HEK293 (cell line): ENCODE results near the gene SUPT5H.
A peak's percentile ranks its signal among the peaks of the same experiment; 100 is the strongest.

Experiments used
- CTCF ChIA-PET: fragments of 350-600 bp; formaldehyde crosslinking; extraction: SDS; loops from one replicate; lab custom pipeline; 2021; ENCODE audit warnings: antibody characterized with exemption; lab: Yijun Ruan, JAX
- POLR2A ChIA-PET: fragments of 300-600 bp; formaldehyde crosslinking; extraction: SDS; loops from one replicate; lab custom pipeline; 2020; ENCODE audit warnings: antibody characterized with exemption, inconsistent platforms; lab: Yijun Ruan, JAX
- H3K27ac ChIP-seq: fragments of 200-500 bp; sonication (Bioruptor generic); 2 replicates; pipeline ENCODE4 v1.5.1; 2014; ENCODE audit warnings: low read depth, low read length, control low read depth, inconsistent platforms; ENCODE audit errors: extremely low read depth
- H3K36me3 ChIP-seq, 2 experiments: fragments of 200-500 bp in 1 of 2; sonication (Bioruptor generic) in 1 of 2; 1 replicate in 1 of 2; 2 replicates in 1 of 2; pipeline ENCODE4 v1.5.1; 2014 to 2017; ENCODE audit warnings: inconsistent platforms in 2 of 2, low read length in 2 of 2; ENCODE audit not compliant: control insufficient read depth in 2 of 2, insufficient read depth in 1 of 2
- H3K4me1 ChIP-seq: fragments of 200-500 bp; sonication (Bioruptor generic); 2 replicates; pipeline ENCODE4 v1.5.1; 2014; ENCODE audit warnings: mild to moderate bottlenecking, low read length, inconsistent platforms; ENCODE audit not compliant: control insufficient read depth, insufficient read depth
- H3K4me3 ChIP-seq: 2 replicates; pipeline ENCODE4 v1.5.1; 2011; ENCODE audit warnings: low read depth, mild to moderate bottlenecking, control low read depth, low read length, moderate library complexity
- H3K9me3 ChIP-seq: fragments of 200-500 bp; sonication (Bioruptor generic); 2 replicates; pipeline ENCODE4 v1.5.1; 2014; ENCODE audit warnings: low read depth, low read length, inconsistent platforms; ENCODE audit not compliant: control insufficient read depth, insufficient read depth
- GLIS2 ChIP-seq: fragments of 450-650 bp; formaldehyde crosslinking; IDR thresholded peaks from 2 replicates; pipeline ENCODE4 v1.5.1; 2016; ENCODE audit warnings: missing biosample characterization, missing genetic modification characterization
- IKZF3 ChIP-seq: fragments of 450-650 bp; IDR thresholded peaks from 2 replicates; pipeline ENCODE4 v1.5.0; 2018; ENCODE audit warnings: missing biosample characterization, mild to moderate bottlenecking, missing genetic modification characterization, moderate library complexity
- OSR2 ChIP-seq: fragments of 450-650 bp; formaldehyde crosslinking; IDR thresholded peaks from 2 replicates; pipeline ENCODE4 v1.5.1; 2016; ENCODE audit warnings: missing biosample characterization, missing genetic modification characterization
- WT1 ChIP-seq: fragments of 450-650 bp; formaldehyde crosslinking; IDR thresholded peaks from 2 replicates; pipeline ENCODE4 v1.5.1; 2016; ENCODE audit warnings: missing biosample characterization, missing genetic modification characterization
- ZIC2 ChIP-seq: fragments of 450-650 bp; formaldehyde crosslinking; IDR thresholded peaks from 2 replicates; pipeline ENCODE4 v1.5.1; 2016; ENCODE audit warnings: missing biosample characterization, missing genetic modification characterization
- ZNF335 ChIP-seq: fragments of 450-650 bp; formaldehyde crosslinking; conservative IDR thresholded peaks from 2 replicates; pipeline ENCODE4 v1.5.1; 2016; ENCODE audit warnings: missing biosample characterization, missing genetic modification characterization
- ZNF341 ChIP-seq: fragments of 450-650 bp; formaldehyde crosslinking; IDR thresholded peaks from 2 replicates; pipeline ENCODE4; 2016; ENCODE audit warnings: low read depth, missing biosample characterization, missing genetic modification characterization
- ZNF366 ChIP-seq: fragments of 450-650 bp; formaldehyde crosslinking; conservative IDR thresholded peaks from 2 replicates; pipeline ENCODE4 v1.5.1; 2016; ENCODE audit warnings: missing biosample characterization, missing genetic modification characterization
- ZNF416 ChIP-seq: fragments of 450-650 bp; formaldehyde crosslinking; IDR thresholded peaks from 2 replicates; pipeline ENCODE4 v1.5.1; 2016; ENCODE audit warnings: missing biosample characterization, missing genetic modification characterization
- ZNF561 ChIP-seq: fragments of 450-650 bp; IDR thresholded peaks from 2 replicates; pipeline ENCODE4 v1.5.1; 2018; ENCODE audit warnings: missing biosample characterization, missing genetic modification characterization, borderline replicate concordance
- ZNF654 ChIP-seq: fragments of 450-650 bp; formaldehyde crosslinking; IDR thresholded peaks from 2 replicates; pipeline ENCODE4 v1.5.1; 2016; ENCODE audit warnings: low read depth, missing biosample characterization, missing genetic modification characterization
- ZNF664 ChIP-seq: fragments of 450-650 bp; formaldehyde crosslinking; IDR thresholded peaks from 2 replicates; pipeline ENCODE4 v1.5.1; 2016; ENCODE audit warnings: missing biosample characterization, missing genetic modification characterization
- ZNF785 ChIP-seq: fragments of 450-650 bp; formaldehyde crosslinking; IDR thresholded peaks from 2 replicates; pipeline ENCODE4 v1.5.1; 2016; ENCODE audit warnings: missing biosample characterization, missing genetic modification characterization
- TF ChIP-seq, protein P1 (sequence below): fragments of 450-650 bp; formaldehyde crosslinking; IDR thresholded peaks from 2 replicates; pipeline ENCODE4 v1.5.1; 2016; ENCODE audit warnings: missing biosample characterization, missing genetic modification characterization
- TF ChIP-seq, protein P2 (sequence below): fragments of 450-650 bp; formaldehyde crosslinking; optimal IDR thresholded peaks from 2 replicates; pipeline ENCODE3; 2016; ENCODE audit warnings: missing biosample characterization, mild to moderate bottlenecking, missing genetic modification characterization
- TF ChIP-seq, protein P3 (sequence below): fragments of 450-650 bp; formaldehyde crosslinking; IDR thresholded peaks from 2 replicates; pipeline ENCODE4 v1.5.1; 2016; ENCODE audit warnings: missing biosample characterization, missing genetic modification characterization
- TF ChIP-seq, protein P4 (sequence below): fragments of 450-650 bp; formaldehyde crosslinking; IDR thresholded peaks from 2 replicates; pipeline ENCODE4 v1.5.1; 2016; ENCODE audit warnings: missing biosample characterization, missing genetic modification characterization, borderline replicate concordance

The SUPT5H gene

DNA sequence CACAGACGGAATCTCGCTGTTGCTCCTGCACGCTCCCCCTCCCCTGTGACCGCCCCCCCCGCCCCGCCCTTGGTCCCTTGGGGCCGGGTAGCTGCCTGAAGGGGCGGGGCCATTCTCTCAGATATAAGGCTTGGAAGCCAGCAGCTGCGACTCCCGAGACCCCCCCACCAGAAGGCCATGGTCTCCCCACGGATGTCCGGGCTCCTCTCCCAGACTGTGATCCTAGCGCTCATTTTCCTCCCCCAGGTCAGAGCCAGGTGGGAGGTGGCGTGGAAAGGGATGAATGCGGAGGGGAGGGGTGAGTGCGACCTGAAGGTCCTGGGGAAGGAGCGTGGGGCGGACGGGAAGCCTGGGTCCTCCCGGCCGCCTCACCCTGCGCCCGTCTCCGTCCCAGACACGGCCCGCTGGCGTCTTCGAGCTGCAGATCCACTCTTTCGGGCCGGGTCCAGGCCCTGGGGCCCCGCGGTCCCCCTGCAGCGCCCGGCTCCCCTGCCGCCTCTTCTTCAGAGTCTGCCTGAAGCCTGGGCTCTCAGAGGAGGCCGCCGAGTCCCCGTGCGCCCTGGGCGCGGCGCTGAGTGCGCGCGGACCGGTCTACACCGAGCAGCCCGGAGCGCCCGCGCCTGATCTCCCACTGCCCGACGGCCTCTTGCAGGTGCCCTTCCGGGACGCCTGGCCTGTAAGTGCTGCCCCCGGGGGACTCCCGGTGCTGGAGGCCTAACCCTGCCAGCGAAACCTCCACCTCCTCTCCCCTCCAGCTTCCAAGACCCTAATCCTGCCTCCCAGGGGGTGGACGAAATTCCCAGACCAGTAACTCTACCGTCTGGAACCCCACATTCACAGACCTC, 53.6 kb downstream of the SUPT5H start, which contains the start of gene DLL3:
DLL3 (plus strand) TSS at position 150 of the 845 bp plus-strand sequence; CDS start at position 178, 28 bp downstream.
- H3K36me3 ChIP-seq = no peaks in the 10 kb centered on the region; a peak in 1 of 3 replicates
- CTCF ChIA-PET = interaction anchor here (0.7 to 4.9 kb wide), 15 partner anchors 9 to 302 kb away, joined by 3 to 59 read pairs (median 6); partner anchors contain the start of genes EID2B and RPS16
- H3K4me3 ChIP-seq = no peak within 1 kb of the TSS
- POLR2A ChIA-PET = interaction anchor here (0.6 to 3.5 kb wide), 10 partner anchors 8 to 85 kb away, joined by 3 to 29 read pairs (median 5); partner anchors contain the start of genes RPS16 and TIMM50
- TF ChIP-seq, protein P1, sequence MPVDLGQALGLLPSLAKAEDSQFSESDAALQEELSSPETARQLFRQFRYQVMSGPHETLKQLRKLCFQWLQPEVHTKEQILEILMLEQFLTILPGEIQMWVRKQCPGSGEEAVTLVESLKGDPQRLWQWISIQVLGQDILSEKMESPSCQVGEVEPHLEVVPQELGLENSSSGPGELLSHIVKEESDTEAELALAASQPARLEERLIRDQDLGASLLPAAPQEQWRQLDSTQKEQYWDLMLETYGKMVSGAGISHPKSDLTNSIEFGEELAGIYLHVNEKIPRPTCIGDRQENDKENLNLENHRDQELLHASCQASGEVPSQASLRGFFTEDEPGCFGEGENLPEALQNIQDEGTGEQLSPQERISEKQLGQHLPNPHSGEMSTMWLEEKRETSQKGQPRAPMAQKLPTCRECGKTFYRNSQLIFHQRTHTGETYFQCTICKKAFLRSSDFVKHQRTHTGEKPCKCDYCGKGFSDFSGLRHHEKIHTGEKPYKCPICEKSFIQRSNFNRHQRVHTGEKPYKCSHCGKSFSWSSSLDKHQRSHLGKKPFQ (tag by site-specific recombination) = no peak
- TF ChIP-seq, protein P2, sequence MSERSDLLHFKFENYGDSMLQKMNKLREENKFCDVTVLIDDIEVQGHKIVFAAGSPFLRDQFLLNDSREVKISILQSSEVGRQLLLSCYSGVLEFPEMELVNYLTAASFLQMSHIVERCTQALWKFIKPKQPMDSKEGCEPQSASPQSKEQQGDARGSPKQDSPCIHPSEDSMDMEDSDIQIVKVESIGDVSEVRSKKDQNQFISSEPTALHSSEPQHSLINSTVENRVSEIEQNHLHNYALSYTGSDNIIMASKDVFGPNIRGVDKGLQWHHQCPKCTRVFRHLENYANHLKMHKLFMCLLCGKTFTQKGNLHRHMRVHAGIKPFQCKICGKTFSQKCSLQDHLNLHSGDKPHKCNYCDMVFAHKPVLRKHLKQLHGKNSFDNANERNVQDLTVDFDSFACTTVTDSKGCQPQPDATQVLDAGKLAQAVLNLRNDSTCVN (tag by site-specific recombination) = peak; percentile 33
- TF ChIP-seq GLIS2 (tag by site-specific recombination) (peak; percentile 36; the same call in 1 of the 2 replicates), OSR2 (tag by site-specific recombination) (0 out of 2 replicates have a peak, but pooled peaks have one; percentile 1), ZNF654 (tag by site-specific recombination) (no peak), ZNF366 (0 out of 2 replicates have a peak, but pooled peaks have one; percentile 10), ZNF335 (tag by site-specific recombination) (peak; percentile 13; the same call in 1 of the 2 replicates), ZIC2 (tag by site-specific recombination) (peak; percentile 42; the same call in 1 of the 2 replicates), ZNF561 (tag by site-specific recombination) (peak; percentile 39; the same call in 1 of the 2 replicates), WT1 (no peak; the same call in none of the 2 replicates), ZNF341 (tag by site-specific recombination) (peak; percentile 75; the same call in 1 of the 2 replicates), IKZF3 (tag by site-specific recombination) (peak; percentile 64)
- TF ChIP-seq, protein P3, sequence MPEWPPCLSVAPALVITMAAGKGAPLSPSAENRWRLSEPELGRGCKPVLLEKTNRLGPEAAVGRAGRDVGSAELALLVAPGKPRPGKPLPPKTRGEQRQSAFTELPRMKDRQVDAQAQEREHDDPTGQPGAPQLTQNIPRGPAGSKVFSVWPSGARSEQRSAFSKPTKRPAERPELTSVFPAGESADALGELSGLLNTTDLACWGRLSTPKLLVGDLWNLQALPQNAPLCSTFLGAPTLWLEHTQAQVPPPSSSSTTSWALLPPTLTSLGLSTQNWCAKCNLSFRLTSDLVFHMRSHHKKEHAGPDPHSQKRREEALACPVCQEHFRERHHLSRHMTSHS (tag by site-specific recombination) = no peak
- TF ChIP-seq, protein P4, sequence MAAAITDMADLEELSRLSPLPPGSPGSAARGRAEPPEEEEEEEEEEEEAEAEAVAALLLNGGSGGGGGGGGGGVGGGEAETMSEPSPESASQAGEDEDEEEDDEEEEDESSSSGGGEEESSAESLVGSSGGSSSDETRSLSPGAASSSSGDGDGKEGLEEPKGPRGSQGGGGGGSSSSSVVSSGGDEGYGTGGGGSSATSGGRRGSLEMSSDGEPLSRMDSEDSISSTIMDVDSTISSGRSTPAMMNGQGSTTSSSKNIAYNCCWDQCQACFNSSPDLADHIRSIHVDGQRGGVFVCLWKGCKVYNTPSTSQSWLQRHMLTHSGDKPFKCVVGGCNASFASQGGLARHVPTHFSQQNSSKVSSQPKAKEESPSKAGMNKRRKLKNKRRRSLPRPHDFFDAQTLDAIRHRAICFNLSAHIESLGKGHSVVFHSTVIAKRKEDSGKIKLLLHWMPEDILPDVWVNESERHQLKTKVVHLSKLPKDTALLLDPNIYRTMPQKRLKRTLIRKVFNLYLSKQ (tag by site-specific recombination) = no peak
- no peaks in the 10 kb centered on the region for H3K9me3 ChIP-seq
- peak within 1 kb of the TSS; percentile 2; the same call in 1 of the 2 replicates for H3K27ac ChIP-seq
- peaks cover 16% of the 10 kb centered on the region for H3K4me1 ChIP-seq

- ChIA-PET CTCF (interaction anchor here (0.8 to 4.9 kb wide), 10 partner anchors 10 to 60 kb away, joined by 3 to 59 read pairs (median 5); partner anchors contain the start of genes EID2 and EID2B), POLR2A (interaction anchor here (1.1 to 3.0 kb wide), 5 partner anchors 10 to 64 kb away, joined by 3 to 29 read pairs (median 6); partner anchors contain the start of genes RPS16, SUPT5H and TIMM50)
- Histone ChIP-seq H3K27ac (no peak overlapping the region), H3K36me3 (no peaks in the 10 kb centered on the region; a peak in 1 of 3 replicates), H3K4me3 (no peak overlapping the region), H3K4me1 (peaks cover 16% of the 10 kb centered on the region), H3K9me3 (no peaks in the 10 kb centered on the region)
- TF ChIP-seq ZNF785 (tag by site-specific recombination) (no peak), ZNF416 (tag by site-specific recombination) (no peak), ZNF664 (tag by site-specific recombination) (peak; percentile 99)
- TF ChIP-seq, protein P4 (tag by site-specific recombination) = no peak
Measured at GRCh38 chr19:39499932-39500331, 54.5 kb downstream of the SUPT5H start.
